ENCODE measurements around the gene RCAN1. TPM values are rescaled to one million over a fixed set of nuclear protein-coding genes. Genes with fewer than 3 reads are reported as not detected.

The RCAN1 gene
- total and polyA plus RNA-seq, 9 of the 15 experiments (the other 6 are each of a cell fraction or from before 2014, with no cell fraction given) = 4.4 to 16.5 (median 12.3) TPM

- Histone ChIP-seq H3K36me3 (ENCODE audit: control insufficient read depth, insufficient read depth, low read length) (no peaks in the 10 kb centered on the region), H3K4me1 (replicated peaks in 1 of 2; ENCODE audit: control insufficient read depth in 2 of 2, insufficient read depth in 2 of 2, low read length in 2 of 2) (peaks cover 5 to 16% of the 10 kb centered on the region in 2 experiments; a peak in 4 of 5 replicates), H3K4me3 (no peak overlapping the region), H4K20me1 (replicated peaks; ENCODE audit: control insufficient read depth, insufficient read depth, low read length) (no peaks in the 10 kb centered on the region), H3K27ac (ENCODE audit: extremely low read depth, low read depth, low read length) (no peak overlapping the region), H2AFZ (ENCODE audit: low read depth, low read length) (no peak overlapping the region), H3K79me2 (ENCODE audit: control insufficient read depth, insufficient read depth, low read length) (no peaks in the 10 kb centered on the region), H3K4me2 (ENCODE audit: insufficient read depth, low read length) (no peak overlapping the region), H3K27me3 (ENCODE audit: control insufficient read depth in 2 of 2, insufficient read depth in 2 of 2, low read length in 2 of 2) (peaks cover 0 to 6% of the 10 kb centered on the region in 2 experiments; a peak in 1 of 5 replicates), H3K9me1 (ENCODE audit: control insufficient read depth, insufficient read depth, low read length) (no peaks in the 10 kb centered on the region), H3K9me3 (replicated peaks; ENCODE audit: control insufficient read depth, insufficient read depth, low read depth, low read length) (no peaks in the 10 kb centered on the region), H3K9ac (ENCODE audit: insufficient read depth in 1 of 2, low read depth in 2 of 2, low read length in 2 of 2) (no peak overlapping the region)
- WGBS (ENCODE audit: insufficient coverage, low coverage, missing lambda C conversion rate) = 56% methylated on average over 1 of the region's 1 CpG
- TF ChIP-seq GATA2 (CRISPR knock-in tag; IDR thresholded peaks at IDR 0.05) = no peak
- no peak for TF ChIP-seq YBX1 (IDR thresholded peaks at IDR 0.05)
- TF ChIP-seq SMARCA5 (IDR thresholded peaks at IDR 0.05) = no peak
- TF ChIP-seq CREB3 (tag; conservative IDR thresholded peaks at IDR 0.05; ENCODE audit: low read depth) = no peak
- no peak for TF ChIP-seq ZBTB34 (CRISPR knock-in tag; IDR thresholded peaks at IDR 0.05)
- no peak for TF ChIP-seq ZNF436 (CRISPR knock-in tag; IDR thresholded peaks at IDR 0.05)
- TF ChIP-seq SMARCC2 (IDR thresholded peaks at IDR 0.05; ENCODE audit: low read depth) = no peak
- TF ChIP-seq TSC22D4 (tag; IDR thresholded peaks at IDR 0.05) = no peak
- no peak for TF ChIP-seq CEBPB (tag; IDR thresholded peaks at IDR 0.05)
- no peak for TF ChIP-seq NRF1 (conservative IDR thresholded peaks at IDR 0.05 in 1 of 2, IDR thresholded peaks at IDR 0.05 in 1 of 2)
- TF ChIP-seq SNRNP70 (optimal IDR thresholded peaks at IDR 0.05; ENCODE audit: low read depth, low read length) = no peak
- no TSS peak for BruUV-seq (replicated peaks)
- intact Hi-C loops (cut with micrococcal nuclease) = no loop called here
- FAIRE-seq = no peak
- ChIA-PET POLR2A (no interaction called here), CTCF (ENCODE audit: low intra/inter-chr PET ratio) (no interaction called here)
- DNase-seq (ENCODE audit: extremely low read depth in 1 of 4, low spot score in 3 of 4) = no peak
- ATAC-seq = no peak
- in situ Hi-C loops (cut with MboI) = no loop called here
These were observed 24.4 kb downstream of the RCAN1 start for GRCh38 chr21:34590520-34590919.
